BLaER1 (cell line): Measurements from ENCODE around the gene G6PC3.

Experiments
- H3K27ac ChIP-seq: shearing (Covaris generic); formaldehyde crosslinking; 2 replicates; pipeline ENCODE4 v1.8.1; 2022
- H3K27me3 ChIP-seq: shearing (Covaris generic); formaldehyde crosslinking; 2 replicates; pipeline ENCODE4 v1.8.1; 2022
- H3K36me3 ChIP-seq: shearing (Covaris generic); formaldehyde crosslinking; 2 replicates; pipeline ENCODE4 v1.8.1; 2022
- H3K4me1 ChIP-seq: shearing (Covaris generic); formaldehyde crosslinking; 2 replicates; pipeline ENCODE4 v1.8.1; 2022
- H3K4me2 ChIP-seq: shearing (Covaris generic); formaldehyde crosslinking; 2 replicates; pipeline ENCODE4 v1.8.1; 2022
- H3K4me3 ChIP-seq: shearing (Covaris generic); formaldehyde crosslinking; 2 replicates; pipeline ENCODE4 v1.8.1; 2022
- H3K9ac ChIP-seq: shearing (Covaris generic); formaldehyde crosslinking; 2 replicates; pipeline ENCODE4 v1.8.1; 2022
- H3K9me3 ChIP-seq: shearing (Covaris generic); formaldehyde crosslinking; 2 replicates; pipeline ENCODE4 v1.8.1; 2022
- H4K20me1 ChIP-seq: shearing (Covaris generic); formaldehyde crosslinking; 2 replicates; pipeline ENCODE4 v1.8.1; 2022
- Cebpa-rat ChIP-seq: shearing (Covaris generic); IDR thresholded peaks from 2 replicates; pipeline ENCODE4 v1.8.1; 2022

G6PC3 gene

DNA sequence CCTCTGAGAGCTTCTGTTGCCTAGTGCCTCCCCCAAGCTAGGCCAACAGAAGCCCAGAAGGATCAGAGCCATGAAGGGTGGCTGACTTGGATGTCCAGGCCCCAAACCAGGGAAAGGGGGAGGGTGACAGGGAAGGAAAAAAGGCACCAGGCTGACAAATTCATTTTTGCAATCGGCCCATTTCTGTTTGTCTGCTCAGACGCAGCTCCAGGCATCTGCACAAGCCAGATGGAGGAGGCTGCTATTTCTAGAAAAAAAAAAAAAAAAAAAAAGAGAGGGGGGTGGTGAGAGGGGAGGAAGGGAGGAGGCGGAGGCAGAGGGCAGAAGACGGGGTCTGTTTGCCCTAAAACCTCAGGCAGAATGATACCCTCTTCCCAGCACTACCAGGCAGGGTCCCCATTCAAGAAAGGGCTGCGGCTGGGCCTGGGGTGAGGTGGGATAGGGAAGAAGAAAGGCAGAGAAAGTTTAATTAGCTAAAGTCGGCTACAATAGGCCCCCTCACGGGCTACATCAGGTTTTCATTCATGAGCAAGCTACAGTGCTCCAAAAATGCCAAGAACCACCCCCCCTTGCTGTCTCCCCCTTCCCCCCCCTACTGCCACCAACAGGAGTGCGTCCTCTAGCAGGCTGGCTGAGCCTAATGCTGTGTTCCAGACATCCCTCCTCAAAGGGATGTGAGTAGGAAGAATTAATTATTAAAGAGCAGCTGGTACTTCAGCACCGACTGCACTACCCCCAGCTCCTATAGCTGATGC, 50.5 kb downstream of the G6PC3 start:
- H3K9ac ChIP-seq = no peak overlapping the region
- TF ChIP-seq Cebpa-rat = no peak
- H4K20me1 ChIP-seq = peaks cover 71% of the 10 kb centered on the region
- H3K4me1 ChIP-seq = peaks cover 77% of the 10 kb centered on the region
- no peaks in the 10 kb centered on the region for H3K9me3 ChIP-seq
- H3K36me3 ChIP-seq = peaks cover 41% of the 10 kb centered on the region
- peak overlapping the region; percentile 95 for H3K4me2 ChIP-seq
- H3K27ac ChIP-seq = peak overlapping the region; percentile 30; the same call in 1 of the 2 replicates
- no peaks in the 10 kb centered on the region for H3K27me3 ChIP-seq
- H3K4me3 ChIP-seq = peak overlapping the region; percentile 99; the same call in 1 of the 2 replicates

DNA sequence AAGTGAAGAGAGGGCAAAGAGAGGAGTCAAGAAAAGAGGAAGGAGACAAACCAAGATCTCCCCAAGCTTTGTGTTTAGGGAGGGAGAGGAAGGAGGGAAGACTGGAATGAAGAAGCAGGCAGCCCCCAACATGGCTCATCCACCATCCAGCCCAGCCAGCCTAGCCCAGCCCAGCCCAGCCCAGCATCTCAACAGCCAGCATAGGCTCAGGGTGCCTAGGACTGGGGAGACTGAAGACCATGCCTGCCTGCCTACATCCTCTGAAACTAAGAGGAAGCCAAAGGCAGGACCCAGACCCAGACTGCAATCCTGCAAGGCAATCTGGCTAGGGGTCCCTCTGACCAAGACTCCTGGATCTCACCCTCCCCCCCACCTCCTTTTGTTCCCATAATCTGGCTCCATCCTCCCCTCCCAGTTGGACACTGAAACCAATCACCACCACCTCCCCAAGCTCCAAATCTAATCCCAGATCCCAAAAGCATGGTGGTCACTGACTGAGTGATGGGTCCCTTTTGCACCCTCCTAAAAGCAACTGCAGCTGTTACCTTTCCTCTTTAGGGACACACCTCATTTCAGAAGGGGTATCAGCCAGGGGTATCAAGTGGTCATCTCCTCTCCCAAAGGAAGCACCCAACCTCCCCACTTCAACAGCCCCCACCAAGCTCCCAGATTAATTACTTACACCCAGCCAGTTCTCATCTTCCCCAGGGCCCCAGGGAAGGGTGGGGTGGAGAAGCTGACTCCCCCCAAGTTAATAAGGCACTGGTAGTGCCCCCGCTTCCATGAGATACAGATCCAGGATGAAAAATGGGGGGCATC, 51.7 kb downstream of the G6PC3 start:
- Histone ChIP-seq H3K27ac (peak overlapping the region; percentile 99), H3K36me3 (peaks cover 29% of the 10 kb centered on the region), H3K9ac (peak overlapping the region; percentile 98), H3K4me2 (peak overlapping the region; percentile 95), H3K4me1 (peaks cover 65% of the 10 kb centered on the region), H3K9me3 (no peaks in the 10 kb centered on the region), H4K20me1 (peaks cover 59% of the 10 kb centered on the region), H3K4me3 (peak overlapping the region; percentile 99), H3K27me3 (no peaks in the 10 kb centered on the region)
- no peak for TF ChIP-seq Cebpa-rat

DNA sequence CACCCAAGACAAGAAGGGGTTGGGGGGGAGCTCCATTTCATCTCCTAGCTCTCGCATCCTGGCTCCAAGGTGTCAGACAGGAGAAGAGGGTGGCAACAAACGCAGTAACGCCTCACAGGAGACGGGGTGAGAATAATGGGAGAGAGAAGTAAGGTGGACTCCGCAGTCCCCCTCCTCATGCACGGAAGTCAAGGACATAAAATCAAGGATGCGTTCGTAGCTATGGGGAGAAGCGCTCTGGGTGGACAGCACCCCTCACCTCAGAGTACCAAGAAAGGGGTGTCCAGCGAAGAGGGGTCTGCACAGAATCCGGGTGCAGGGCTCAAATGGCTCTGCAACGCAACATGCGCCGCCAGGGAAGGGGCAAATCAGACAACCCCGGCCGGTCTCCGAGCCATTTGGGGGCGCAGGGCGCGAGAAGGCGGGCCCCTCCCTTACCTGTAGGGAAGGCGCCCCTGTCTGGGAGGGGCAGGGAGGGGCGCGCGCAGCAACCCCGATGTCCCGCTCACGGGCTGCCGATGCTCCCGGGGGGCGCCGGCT, 52.4 kb downstream of the G6PC3 start:
- Histone ChIP-seq H4K20me1 (peaks cover 52% of the 10 kb centered on the region), H3K27ac (peak overlapping the region; percentile 99), H3K27me3 (no peaks in the 10 kb centered on the region), H3K9ac (peak overlapping the region; percentile 98), H3K4me1 (peaks cover 59% of the 10 kb centered on the region), H3K9me3 (no peaks in the 10 kb centered on the region), H3K4me2 (peak overlapping the region; percentile 95), H3K36me3 (peaks cover 22% of the 10 kb centered on the region; the same call in 1 of the 2 replicates), H3K4me3 (peak overlapping the region; percentile 99)
- TF ChIP-seq Cebpa-rat = no peak

DNA sequence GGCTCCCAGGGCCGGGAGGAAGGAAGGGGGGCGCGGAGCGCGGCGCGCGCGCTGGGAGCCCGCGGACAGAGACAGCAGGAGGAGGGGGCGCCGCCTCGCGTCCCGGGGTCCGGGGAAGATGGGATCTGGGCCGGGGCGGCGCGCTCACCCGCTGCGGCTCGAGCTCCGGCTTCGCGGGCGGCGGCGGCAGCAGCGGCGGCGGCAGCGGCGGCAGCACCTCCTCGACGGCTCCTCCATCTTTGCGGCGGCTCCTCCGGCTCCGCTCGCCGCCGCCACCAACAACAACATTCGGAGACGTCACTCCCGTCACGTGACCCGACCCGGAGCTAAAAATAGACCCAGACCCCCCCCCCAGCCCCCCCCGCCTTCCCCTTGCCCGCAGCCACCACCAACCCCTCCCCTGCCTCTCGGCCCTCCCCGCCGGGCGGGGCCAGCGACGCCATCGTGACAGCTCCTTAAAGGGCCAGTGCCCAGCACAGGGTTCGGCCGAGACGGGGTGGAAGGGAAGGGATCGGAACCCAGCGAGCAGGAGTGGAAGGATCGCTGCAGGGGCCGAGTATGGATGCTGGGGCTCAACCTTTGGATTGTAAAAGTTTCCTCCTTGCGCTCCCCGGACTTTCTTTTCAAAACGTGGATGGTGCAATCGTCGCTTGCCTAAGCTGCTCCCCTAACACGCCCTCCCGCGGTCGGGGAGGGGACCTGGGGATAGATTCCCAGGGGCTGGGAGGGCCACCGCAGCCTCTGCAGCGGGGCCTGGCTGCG, 53.0 kb downstream of the G6PC3 start, which contains the start of gene HDAC5:
TSS of gene HDAC5 (minus strand) at position 286 of the 762 bp plus-strand sequence. CDS start 6,126 bp downstream, outside the sequence.
- Histone ChIP-seq H3K9me3 (no peaks in the 10 kb centered on the region), H3K4me1 (peaks cover 52% of the 10 kb centered on the region)

DNA sequence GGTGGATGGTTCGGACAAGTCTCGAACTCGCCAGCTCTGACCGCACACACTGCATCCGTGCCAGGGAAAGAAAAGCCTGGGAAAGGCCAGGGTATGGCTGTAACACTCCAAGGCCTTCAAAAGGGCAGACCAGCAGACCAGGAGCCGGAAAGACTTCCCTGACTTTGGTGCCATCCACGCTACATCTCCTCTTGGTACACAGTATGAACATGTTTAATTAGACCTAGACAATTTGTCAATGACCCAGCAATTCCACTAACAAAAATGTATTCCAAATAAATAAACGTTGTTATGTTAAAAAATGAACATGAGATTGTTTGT, 53.5 kb downstream of the G6PC3 start:
- peaks cover 47% of the 10 kb centered on the region for H3K4me1 ChIP-seq
- H3K9ac ChIP-seq = peak overlapping the region; percentile 98
- H3K36me3 ChIP-seq = peaks cover 12% of the 10 kb centered on the region; the same call in 1 of the 2 replicates
- peak overlapping the region; percentile 84 for H3K4me2 ChIP-seq
- H4K20me1 ChIP-seq = peaks cover 40% of the 10 kb centered on the region
- H3K9me3 ChIP-seq = no peaks in the 10 kb centered on the region
- peak overlapping the region; percentile 99 for H3K4me3 ChIP-seq
- H3K27ac ChIP-seq = peak overlapping the region; percentile 99
- TF ChIP-seq Cebpa-rat = no peak
- H3K27me3 ChIP-seq = no peaks in the 10 kb centered on the region

More for the DNA sequence above, 53.0 kb downstream of the G6PC3 start, which contains the start of gene HDAC5:
- Histone ChIP-seq H3K27me3 (no peaks in the 10 kb centered on the region), H3K4me2 (peak within 1 kb of the TSS; percentile 95), H3K36me3 (peaks cover 16% of the 10 kb centered on the region; the same call in 1 of the 2 replicates), H4K20me1 (peaks cover 45% of the 10 kb centered on the region), H3K27ac (peak within 1 kb of the TSS; percentile 99), H3K9ac (peak within 1 kb of the TSS; percentile 98), H3K4me3 (peak within 1 kb of the TSS; percentile 99)
- peak; percentile 91 for TF ChIP-seq Cebpa-rat
